AG10803 (cell line): ENCODE data around the gene ELOVL2.
A peak's percentile ranks its signal among the peaks of the same experiment; 100 is the strongest.

Experiments used
- DNase-seq: peaks from one replicate; pipeline ENCODE4 v3.0.0; 2010; ENCODE audit warnings: low read depth
- H3K4me3 ChIP-seq: 2 replicates; pipeline ENCODE4 v1.5.1; 2011; ENCODE audit warnings: mild to moderate bottlenecking, low read length, control low read depth
- TF ChIP-seq, protein P1 (sequence below): conservative IDR thresholded peaks from 2 replicates; pipeline ENCODE4 v1.5.1; 2011; ENCODE audit warnings: mild to moderate bottlenecking, low read length, control low read depth, inconsistent platforms

Gene ELOVL2

DNA sequence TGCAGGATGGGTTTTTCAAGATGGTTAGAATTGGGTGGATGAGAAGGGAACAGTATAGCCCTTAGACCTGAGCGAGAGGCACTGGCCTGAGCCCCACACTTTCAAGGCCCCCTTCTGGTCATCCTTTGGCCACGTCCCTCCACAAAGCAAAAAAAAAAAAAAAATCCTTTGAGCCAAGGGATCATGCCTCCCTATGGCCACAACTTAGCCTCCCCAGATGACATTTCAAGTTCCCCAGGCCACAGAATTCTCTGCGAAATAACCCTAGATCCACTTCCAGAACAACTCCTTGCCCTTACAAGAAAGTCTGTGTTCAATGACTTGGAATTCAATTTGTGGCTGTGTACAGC, 30.4 kb downstream of the ELOVL2 start:
- DNase-seq, result no peak
- TF ChIP-seq, protein P1, sequence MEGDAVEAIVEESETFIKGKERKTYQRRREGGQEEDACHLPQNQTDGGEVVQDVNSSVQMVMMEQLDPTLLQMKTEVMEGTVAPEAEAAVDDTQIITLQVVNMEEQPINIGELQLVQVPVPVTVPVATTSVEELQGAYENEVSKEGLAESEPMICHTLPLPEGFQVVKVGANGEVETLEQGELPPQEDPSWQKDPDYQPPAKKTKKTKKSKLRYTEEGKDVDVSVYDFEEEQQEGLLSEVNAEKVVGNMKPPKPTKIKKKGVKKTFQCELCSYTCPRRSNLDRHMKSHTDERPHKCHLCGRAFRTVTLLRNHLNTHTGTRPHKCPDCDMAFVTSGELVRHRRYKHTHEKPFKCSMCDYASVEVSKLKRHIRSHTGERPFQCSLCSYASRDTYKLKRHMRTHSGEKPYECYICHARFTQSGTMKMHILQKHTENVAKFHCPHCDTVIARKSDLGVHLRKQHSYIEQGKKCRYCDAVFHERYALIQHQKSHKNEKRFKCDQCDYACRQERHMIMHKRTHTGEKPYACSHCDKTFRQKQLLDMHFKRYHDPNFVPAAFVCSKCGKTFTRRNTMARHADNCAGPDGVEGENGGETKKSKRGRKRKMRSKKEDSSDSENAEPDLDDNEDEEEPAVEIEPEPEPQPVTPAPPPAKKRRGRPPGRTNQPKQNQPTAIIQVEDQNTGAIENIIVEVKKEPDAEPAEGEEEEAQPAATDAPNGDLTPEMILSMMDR, result no peak
- no peak overlapping the region for H3K4me3 ChIP-seq

DNA sequence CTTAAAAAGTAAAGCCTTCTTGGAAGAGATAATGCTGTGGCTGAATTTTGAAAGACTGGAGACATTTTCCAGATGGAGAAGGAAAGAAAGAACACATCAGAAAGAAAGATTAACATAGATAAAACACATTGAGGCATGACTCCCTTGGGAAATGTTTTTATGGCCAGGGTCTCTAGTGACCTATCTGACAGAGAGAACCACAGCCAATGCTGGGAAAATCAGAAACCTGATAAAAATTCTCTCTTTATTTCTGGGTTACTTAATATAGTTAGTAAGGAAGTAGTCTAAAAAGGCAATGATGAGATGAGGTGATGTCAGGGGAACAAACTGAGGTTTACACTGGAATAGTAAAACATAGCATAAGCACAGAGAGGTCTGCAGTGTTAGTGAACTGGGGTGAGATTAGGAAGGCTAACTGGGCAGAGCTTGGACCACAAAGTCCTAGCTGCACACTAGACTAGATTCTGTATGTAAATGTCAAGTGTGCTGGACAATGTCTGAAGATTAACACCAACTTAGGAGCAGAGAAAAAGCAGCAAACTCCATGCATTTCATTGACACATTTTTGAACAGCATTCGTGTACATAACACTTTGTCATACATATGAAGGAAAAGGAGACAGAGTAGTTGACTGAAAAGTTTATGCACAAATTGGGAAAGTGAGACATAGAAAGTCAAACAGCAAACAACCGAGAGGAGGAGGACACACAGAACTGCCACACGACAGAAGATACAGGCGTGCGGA, 31.0 kb downstream of the ELOVL2 start:
- no peak overlapping the region for H3K4me3 ChIP-seq
- DNase-seq, result no peak
- TF ChIP-seq, protein P1, result no peak

DNA sequence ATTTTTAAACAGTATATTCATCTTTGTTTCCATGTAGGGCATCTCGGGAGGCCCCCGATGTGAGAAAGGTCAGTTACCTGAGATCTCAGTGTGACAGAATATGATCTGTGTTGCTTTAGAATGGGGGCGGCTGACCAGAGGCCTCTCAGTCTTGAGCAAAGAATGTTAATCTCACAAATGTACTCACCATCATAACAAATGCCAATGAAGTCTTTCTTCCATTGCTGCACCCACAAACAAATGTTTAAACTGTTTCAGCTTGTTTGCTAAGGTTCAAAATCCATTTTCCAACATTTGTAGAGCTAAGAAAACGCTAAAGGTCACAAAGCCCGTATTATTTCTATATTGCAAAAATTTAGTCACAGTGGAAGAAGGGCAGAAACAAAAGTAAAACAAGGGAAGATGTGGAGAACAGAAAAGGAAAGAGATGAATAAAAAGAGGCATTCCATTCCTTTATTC, 31.8 kb downstream of the ELOVL2 start:
- DNase-seq, result no peak
- no peak overlapping the region for H3K4me3 ChIP-seq
- TF ChIP-seq, protein P1, result no peak

DNA sequence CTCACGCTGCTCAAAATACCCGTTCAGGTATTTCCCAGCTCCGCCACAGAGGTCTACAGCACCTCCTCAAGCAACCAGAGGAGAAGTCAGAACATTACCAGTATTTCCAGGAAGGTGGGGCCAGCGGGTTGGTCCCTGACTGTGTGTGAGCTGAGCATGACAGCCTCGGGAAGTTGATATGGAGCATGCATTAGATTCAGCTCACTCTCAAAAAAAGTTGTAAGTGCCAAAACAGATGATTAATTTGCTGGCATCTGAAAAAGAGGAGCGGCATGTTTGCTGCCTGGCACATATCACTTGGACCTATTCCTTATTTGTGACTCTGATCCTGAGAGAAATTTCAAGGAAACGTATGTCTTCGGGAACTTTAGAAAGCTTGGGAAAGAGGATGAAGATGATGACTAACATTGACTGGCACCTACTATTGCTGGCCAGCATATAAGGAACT, 32.3 kb downstream of the ELOVL2 start:
- TF ChIP-seq, protein P1, result no peak
- no peak for DNase-seq
- no peak overlapping the region for H3K4me3 ChIP-seq

DNA sequence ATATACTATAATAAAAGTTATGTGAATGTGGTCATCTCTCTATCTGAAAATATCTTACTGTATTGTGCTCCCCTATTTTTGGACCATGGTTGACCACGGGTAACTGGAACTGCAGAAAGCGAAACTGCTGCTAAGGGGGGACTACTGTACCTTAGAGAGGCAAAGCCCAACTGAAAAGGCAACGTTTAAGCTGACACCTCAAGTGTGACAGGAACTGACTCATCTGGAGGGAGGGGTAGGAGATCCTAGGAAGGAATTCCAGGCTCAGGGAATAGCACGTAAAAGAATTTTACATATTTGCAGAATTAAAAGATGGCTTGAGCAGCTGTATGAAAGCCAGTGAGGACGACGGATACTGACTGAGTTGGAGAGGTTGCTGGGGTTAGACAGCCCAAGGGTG, 34.8 kb downstream of the ELOVL2 start:
- TF ChIP-seq, protein P1, result no peak
- H3K4me3 ChIP-seq, result no peak overlapping the region
- peak; percentile 31 for DNase-seq

DNA sequence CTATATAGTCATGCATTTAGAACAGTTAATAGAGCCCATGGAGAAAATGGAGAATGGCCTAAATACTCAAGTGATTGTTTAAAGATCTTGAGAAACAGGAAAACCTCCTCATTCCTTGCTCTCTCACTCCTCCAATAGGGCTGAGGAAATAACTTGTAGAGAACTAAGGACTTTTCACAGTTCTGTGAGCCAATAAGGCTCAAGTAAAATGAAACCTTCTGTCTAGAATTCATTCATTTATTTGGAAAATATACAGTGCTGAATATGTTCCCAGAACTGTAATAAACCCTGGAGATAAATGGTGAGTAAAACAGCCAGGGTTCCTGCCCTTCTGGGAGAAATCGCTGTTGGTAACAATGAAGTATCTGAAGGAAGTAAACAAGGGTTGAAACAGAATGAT, 35.3 kb downstream of the ELOVL2 start:
- TF ChIP-seq, protein P1, result no peak
- peak; percentile 53 for DNase-seq
- H3K4me3 ChIP-seq, result no peak overlapping the region
